ENCODE data around the gene NAV2.

DNA sequence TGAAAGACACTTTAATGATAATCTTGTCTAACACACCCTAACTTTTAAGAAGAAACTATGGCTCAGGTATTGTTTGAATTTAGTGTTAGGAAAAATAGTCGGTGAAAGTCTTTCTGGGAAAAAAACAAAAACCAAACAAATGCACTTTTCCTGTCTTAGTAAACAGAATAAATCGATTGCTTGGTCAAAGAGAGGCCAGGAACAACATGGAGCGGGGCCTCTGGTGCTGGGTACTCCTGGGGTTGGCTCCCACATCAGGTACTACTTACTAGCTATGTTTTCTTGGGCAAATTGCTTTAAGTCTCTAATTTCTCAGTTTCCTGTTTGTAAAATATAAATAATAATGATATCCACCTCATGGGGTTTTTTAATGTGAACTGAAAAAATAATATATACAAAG, 46.8 kb downstream of the NAV2 start:
- TF ChIP-seq POLR2A (IDR thresholded peaks at IDR 0.05; ENCODE audit: borderline replicate concordance, extremely low read depth, insufficient read depth, insufficient read length) (no peak), POLR2AphosphoS5 (IDR thresholded peaks at IDR 0.05; ENCODE audit: low read depth, low read length) (no peak), JUND (IDR thresholded peaks at IDR 0.05) (no peak), YY1 (IDR thresholded peaks at IDR 0.05; ENCODE audit: extremely low read depth, insufficient replicate concordance, low read depth, low read length) (no peak), SRF (IDR thresholded peaks at IDR 0.05; ENCODE audit: low read depth) (no peak), FOSL1 (IDR thresholded peaks at IDR 0.05; ENCODE audit: low read depth) (no peak), SIN3A (IDR thresholded peaks at IDR 0.05; ENCODE audit: low read depth) (no peak), EZH2 (IDR thresholded peaks at IDR 0.05) (no peak)
- TF ChIP-seq, protein P1, sequence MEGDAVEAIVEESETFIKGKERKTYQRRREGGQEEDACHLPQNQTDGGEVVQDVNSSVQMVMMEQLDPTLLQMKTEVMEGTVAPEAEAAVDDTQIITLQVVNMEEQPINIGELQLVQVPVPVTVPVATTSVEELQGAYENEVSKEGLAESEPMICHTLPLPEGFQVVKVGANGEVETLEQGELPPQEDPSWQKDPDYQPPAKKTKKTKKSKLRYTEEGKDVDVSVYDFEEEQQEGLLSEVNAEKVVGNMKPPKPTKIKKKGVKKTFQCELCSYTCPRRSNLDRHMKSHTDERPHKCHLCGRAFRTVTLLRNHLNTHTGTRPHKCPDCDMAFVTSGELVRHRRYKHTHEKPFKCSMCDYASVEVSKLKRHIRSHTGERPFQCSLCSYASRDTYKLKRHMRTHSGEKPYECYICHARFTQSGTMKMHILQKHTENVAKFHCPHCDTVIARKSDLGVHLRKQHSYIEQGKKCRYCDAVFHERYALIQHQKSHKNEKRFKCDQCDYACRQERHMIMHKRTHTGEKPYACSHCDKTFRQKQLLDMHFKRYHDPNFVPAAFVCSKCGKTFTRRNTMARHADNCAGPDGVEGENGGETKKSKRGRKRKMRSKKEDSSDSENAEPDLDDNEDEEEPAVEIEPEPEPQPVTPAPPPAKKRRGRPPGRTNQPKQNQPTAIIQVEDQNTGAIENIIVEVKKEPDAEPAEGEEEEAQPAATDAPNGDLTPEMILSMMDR (IDR thresholded peaks at IDR 0.05 in 2 of 3, conservative IDR thresholded peaks at IDR 0.05 in 1 of 3; ENCODE audit: borderline replicate concordance in 1 of 3, insufficient read depth in 1 of 3, low read depth in 2 of 3, low read length in 2 of 3), result no peak
- TF ChIP-seq, protein P2, sequence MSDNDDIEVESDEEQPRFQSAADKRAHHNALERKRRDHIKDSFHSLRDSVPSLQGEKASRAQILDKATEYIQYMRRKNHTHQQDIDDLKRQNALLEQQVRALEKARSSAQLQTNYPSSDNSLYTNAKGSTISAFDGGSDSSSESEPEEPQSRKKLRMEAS (IDR thresholded peaks at IDR 0.05), result no peak
- TF ChIP-seq, protein P3, sequence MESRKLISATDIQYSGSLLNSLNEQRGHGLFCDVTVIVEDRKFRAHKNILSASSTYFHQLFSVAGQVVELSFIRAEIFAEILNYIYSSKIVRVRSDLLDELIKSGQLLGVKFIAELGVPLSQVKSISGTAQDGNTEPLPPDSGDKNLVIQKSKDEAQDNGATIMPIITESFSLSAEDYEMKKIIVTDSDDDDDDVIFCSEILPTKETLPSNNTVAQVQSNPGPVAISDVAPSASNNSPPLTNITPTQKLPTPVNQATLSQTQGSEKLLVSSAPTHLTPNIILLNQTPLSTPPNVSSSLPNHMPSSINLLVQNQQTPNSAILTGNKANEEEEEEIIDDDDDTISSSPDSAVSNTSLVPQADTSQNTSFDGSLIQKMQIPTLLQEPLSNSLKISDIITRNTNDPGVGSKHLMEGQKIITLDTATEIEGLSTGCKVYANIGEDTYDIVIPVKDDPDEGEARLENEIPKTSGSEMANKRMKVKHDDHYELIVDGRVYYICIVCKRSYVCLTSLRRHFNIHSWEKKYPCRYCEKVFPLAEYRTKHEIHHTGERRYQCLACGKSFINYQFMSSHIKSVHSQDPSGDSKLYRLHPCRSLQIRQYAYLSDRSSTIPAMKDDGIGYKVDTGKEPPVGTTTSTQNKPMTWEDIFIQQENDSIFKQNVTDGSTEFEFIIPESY (IDR thresholded peaks at IDR 0.05; ENCODE audit: extremely low read depth, insufficient replicate concordance, low read length), result no peak

Measured in HCT116 (cell line).